Activated CD4-positive, CD25-positive, alpha-beta regulatory T cell treated with anti-CD3 and anti-CD28 coated beads, Interleukin-2, amount 50 U/mL, for 72 hours (primary cell): ENCODE results near the gene LINC01488.

Source experiments
- DNase-seq: peaks from one replicate; pipeline ENCODE4 v3.0.0; 2021

LINC01488 gene

GRCh38 chr11:69495441-69496201 lies 14.2 kb downstream of the LINC01488 start:
- DNase-seq, result no peak

- no peak for DNase-seq
Observed at GRCh38 chr11:69496202-69496557, 14.7 kb downstream of the LINC01488 start.

GRCh38 chr11:69496631-69497220 lies 15.3 kb downstream of the LINC01488 start:
- DNase-seq, result no peak

GRCh38 chr11:69497221-69497787 lies 15.8 kb downstream of the LINC01488 start:
- DNase-seq, result no peak

- DNase-seq, result no peak
Observed at GRCh38 chr11:69498614-69499175, 17.2 kb downstream of the LINC01488 start.

GRCh38 chr11:69499186-69499917 lies 17.9 kb downstream of the LINC01488 start:
- DNase-seq, result no peak

GRCh38 chr11:69499918-69500284 lies 18.4 kb downstream of the LINC01488 start:
- DNase-seq, result no peak

GRCh38 chr11:69500285-69501120 lies 19.0 kb downstream of the LINC01488 start:
- DNase-seq, result no peak

GRCh38 chr11:69501121-69501489 lies 19.6 kb downstream of the LINC01488 start:
- no peak for DNase-seq

- DNase-seq, result no peak
Observed at GRCh38 chr11:69501891-69502860, 20.7 kb downstream of the LINC01488 start.

- no peak for DNase-seq
Observed at GRCh38 chr11:69504127-69504526, 22.7 kb downstream of the LINC01488 start.

- no peak for DNase-seq
Observed at GRCh38 chr11:69504576-69505335, 23.3 kb downstream of the LINC01488 start.

- DNase-seq, result no peak
Observed at GRCh38 chr11:69508974-69509373, 27.5 kb downstream of the LINC01488 start.

- DNase-seq, result no peak
Observed at GRCh38 chr11:69509381-69509780, 27.9 kb downstream of the LINC01488 start.

- no peak for DNase-seq
Observed at GRCh38 chr11:69509846-69510390, 28.5 kb downstream of the LINC01488 start.

- no peak for DNase-seq
Observed at GRCh38 chr11:69510471-69511357, 29.3 kb downstream of the LINC01488 start.

- DNase-seq, result no peak
Observed at GRCh38 chr11:69511358-69512055, 30.0 kb downstream of the LINC01488 start.

GRCh38 chr11:69512136-69512535 lies 30.7 kb downstream of the LINC01488 start:
- DNase-seq, result no peak
